Stimulated activated naive CD8-positive, alpha-beta T cell treated with anti-CD3 and anti-CD28 coated beads, Interleukin-15, Interleukin-2, amounts not matched to agents 100 ng/mL and 50 ng/mL, for 24 hours (primary cell): ENCODE results near the gene POLR2J3.
"Not testable (repeated sequence)": the region's sequence is repeated elsewhere in the genome, so short reads cannot be mapped to it uniquely, and the experiment has no call there.

Experiments used
- H3K27ac Mint-ChIP-seq: one replicate; pipeline ENCODE4 v1.8.0; 2021; ENCODE audit warnings: mild to moderate bottlenecking, mixed read lengths
- H3K27me3 Mint-ChIP-seq: one replicate; pipeline ENCODE4 v1.8.0; 2021; ENCODE audit warnings: mixed read lengths
- H3K36me3 Mint-ChIP-seq: one replicate; pipeline ENCODE4 v1.8.0; 2021; ENCODE audit warnings: low read depth, mixed read lengths
- H3K4me1 Mint-ChIP-seq: one replicate; pipeline ENCODE4 v1.8.0; 2021; ENCODE audit warnings: low read depth, mixed read lengths
- H3K4me3 Mint-ChIP-seq: one replicate; pipeline ENCODE4 v1.8.0; 2021; ENCODE audit warnings: mild to moderate bottlenecking, mixed read lengths
- H3K9me3 Mint-ChIP-seq: one replicate; pipeline ENCODE4 v1.8.0; 2021; ENCODE audit warnings: mixed read lengths

POLR2J3 gene

GRCh38 chr7:102599699-102600098 lies 27.3 kb upstream of the POLR2J3 start:
- H3K9me3 Mint-ChIP-seq, H3K4me3 Mint-ChIP-seq, H3K27ac Mint-ChIP-seq, H3K36me3 Mint-ChIP-seq, H3K27me3 Mint-ChIP-seq, H3K4me1 Mint-ChIP-seq: not testable (repeated sequence)

GRCh38 chr7:102596036-102596435 lies 23.7 kb upstream of the POLR2J3 start:
- H3K9me3 Mint-ChIP-seq, H3K27ac Mint-ChIP-seq, H3K4me1 Mint-ChIP-seq, H3K27me3 Mint-ChIP-seq, H3K4me3 Mint-ChIP-seq, H3K36me3 Mint-ChIP-seq: not testable (repeated sequence)

- not testable (repeated sequence) for H3K9me3 Mint-ChIP-seq, H3K4me1 Mint-ChIP-seq, H3K27ac Mint-ChIP-seq, H3K36me3 Mint-ChIP-seq, H3K4me3 Mint-ChIP-seq, H3K27me3 Mint-ChIP-seq
These were observed 21.4 kb upstream of the POLR2J3 start for GRCh38 chr7:102593637-102594334.

- not testable (repeated sequence) for H3K27ac Mint-ChIP-seq, H3K4me3 Mint-ChIP-seq, H3K4me1 Mint-ChIP-seq, H3K27me3 Mint-ChIP-seq, H3K36me3 Mint-ChIP-seq, H3K9me3 Mint-ChIP-seq
These were observed 20.2 kb upstream of the POLR2J3 start for GRCh38 chr7:102592477-102593019.

- not testable (repeated sequence) for H3K36me3 Mint-ChIP-seq, H3K9me3 Mint-ChIP-seq, H3K27me3 Mint-ChIP-seq, H3K4me3 Mint-ChIP-seq, H3K27ac Mint-ChIP-seq, H3K4me1 Mint-ChIP-seq
These were observed 17.5 kb upstream of the POLR2J3 start for GRCh38 chr7:102589857-102590256.

- not testable (repeated sequence) for H3K27ac Mint-ChIP-seq, H3K4me1 Mint-ChIP-seq, H3K27me3 Mint-ChIP-seq, H3K36me3 Mint-ChIP-seq, H3K4me3 Mint-ChIP-seq, H3K9me3 Mint-ChIP-seq
These were observed 11.1 kb upstream of the POLR2J3 start for GRCh38 chr7:102583495-102583894.

- H3K4me3 Mint-ChIP-seq, H3K36me3 Mint-ChIP-seq, H3K27me3 Mint-ChIP-seq, H3K9me3 Mint-ChIP-seq, H3K4me1 Mint-ChIP-seq, H3K27ac Mint-ChIP-seq: not testable (repeated sequence)
These were observed 9.3 kb upstream of the POLR2J3 start for GRCh38 chr7:102581722-102582121.

- not testable (repeated sequence) for H3K9me3 Mint-ChIP-seq, H3K27me3 Mint-ChIP-seq, H3K4me3 Mint-ChIP-seq, H3K36me3 Mint-ChIP-seq, H3K27ac Mint-ChIP-seq, H3K4me1 Mint-ChIP-seq
These were observed 6.1 kb upstream of the POLR2J3 start for GRCh38 chr7:102578486-102578885.

- H3K36me3 Mint-ChIP-seq, H3K27me3 Mint-ChIP-seq, H3K27ac Mint-ChIP-seq, H3K4me1 Mint-ChIP-seq, H3K4me3 Mint-ChIP-seq, H3K9me3 Mint-ChIP-seq: not testable (repeated sequence)
These were observed 5.2 kb upstream of the POLR2J3 start for GRCh38 chr7:102577315-102578240.

GRCh38 chr7:102576363-102576762 lies 4.0 kb upstream of the POLR2J3 start:
- not testable (repeated sequence) for H3K4me1 Mint-ChIP-seq, H3K4me3 Mint-ChIP-seq, H3K27ac Mint-ChIP-seq, H3K36me3 Mint-ChIP-seq, H3K9me3 Mint-ChIP-seq, H3K27me3 Mint-ChIP-seq

- H3K36me3 Mint-ChIP-seq, H3K9me3 Mint-ChIP-seq, H3K4me1 Mint-ChIP-seq, H3K27ac Mint-ChIP-seq, H3K4me3 Mint-ChIP-seq, H3K27me3 Mint-ChIP-seq: not testable (repeated sequence)
These were observed 2.2 kb upstream of the POLR2J3 start for GRCh38 chr7:102574607-102575006.

- not testable (repeated sequence) for H3K4me1 Mint-ChIP-seq, H3K36me3 Mint-ChIP-seq, H3K27me3 Mint-ChIP-seq, H3K27ac Mint-ChIP-seq, H3K9me3 Mint-ChIP-seq, H3K4me3 Mint-ChIP-seq
These were observed 3.8 kb downstream of the POLR2J3 start for GRCh38 chr7:102568620-102569019.

GRCh38 chr7:102550808-102551422 lies 21.5 kb downstream of the POLR2J3 start, which contains the start of gene SPDYE2:
Gene SPDYE2 (plus strand): TSS chr7:102551226. CDS start chr7:102553256, 2,030 bp downstream.
- H3K4me3 Mint-ChIP-seq, H3K9me3 Mint-ChIP-seq, H3K27me3 Mint-ChIP-seq, H3K4me1 Mint-ChIP-seq, H3K27ac Mint-ChIP-seq, H3K36me3 Mint-ChIP-seq: not testable (repeated sequence)

- not testable (repeated sequence) for H3K4me1 Mint-ChIP-seq, H3K9me3 Mint-ChIP-seq, H3K27ac Mint-ChIP-seq, H3K27me3 Mint-ChIP-seq, H3K36me3 Mint-ChIP-seq, H3K4me3 Mint-ChIP-seq
These were observed 26.0 kb downstream of the POLR2J3 start for GRCh38 chr7:102546353-102546752.

GRCh38 chr7:102545288-102545687 lies 27.1 kb downstream of the POLR2J3 start:
- H3K27me3 Mint-ChIP-seq, H3K36me3 Mint-ChIP-seq, H3K9me3 Mint-ChIP-seq, H3K4me3 Mint-ChIP-seq, H3K4me1 Mint-ChIP-seq, H3K27ac Mint-ChIP-seq: not testable (repeated sequence)
